Stomach (tissue), 19 donors: Measurements from ENCODE around the gene MRGPRG. TPM values are rescaled to one million over a fixed set of nuclear protein-coding genes. Genes with fewer than 3 reads are reported as not detected.
"Not testable (repeated sequence)": the region's sequence is repeated elsewhere in the genome, so short reads cannot be mapped to it uniquely, and the experiment has no call there.

ENCODE experiments used
- DNase-seq, 2 donors: peaks; one replicate each; pipeline versions ENCODE4 v3.0.0 to v3.0.0-alpha.2; 2013 to 2019
- H3K27ac ChIP-seq, 5 donors: fragments of 200-600 bp in 4 of 5; sonication (generic) in 4 of 5; one replicate each; pipeline ENCODE4 v1.5.1; 2013 to 2019; ENCODE audit warnings: mild to moderate bottlenecking in 1 of 5, moderate library complexity in 1 of 5
- H3K27me3 ChIP-seq, 3 donors: fragments of 200-600 bp; sonication (generic); one replicate each; pipeline ENCODE4 v1.5.1; 2017 to 2019; ENCODE audit warnings: mixed run types in 1 of 3
- H3K36me3 ChIP-seq, 4 donors: fragments of 200-600 bp; sonication (generic); 1 replicate in 3 of 4; 2 replicates in 1 of 4; pipeline ENCODE4 v1.5.1; 2016 to 2019
- H3K4me1 ChIP-seq, 4 donors: fragments of 200-600 bp; sonication (generic); one replicate each; pipeline ENCODE4 v1.5.1; 2016 to 2019
- H3K4me3 ChIP-seq, 4 donors: fragments of 200-600 bp; sonication (generic) in 3 of 4; one replicate each; pipeline ENCODE4 v1.5.1; 2016 to 2019; ENCODE audit warnings: mild to moderate bottlenecking in 1 of 4
- H3K9me3 ChIP-seq, 4 donors: fragments of 200-600 bp; sonication (generic); one replicate each; pipeline ENCODE4 v1.5.1; 2016 to 2019
- EP300 ChIP-seq: sonication (generic); formaldehyde crosslinking; IDR thresholded peaks from one replicate; pipeline ENCODE4 v1.6.1; 2017; ENCODE audit warnings: antibody characterized with exemption
- POLR2A ChIP-seq, 4 donors: fragments of 450-650 bp; IDR thresholded peaks; one replicate each; pipeline ENCODE4 v1.6.1; 2016; ENCODE audit warnings: antibody characterized with exemption in 4 of 4, control low read depth in 2 of 4, mild to moderate bottlenecking in 1 of 4, moderate library complexity in 1 of 4
- POLR2AphosphoS5 ChIP-seq, 3 donors: sonication (generic); formaldehyde crosslinking; IDR thresholded peaks; one replicate each; pipeline ENCODE4 v1.6.1; 2016; ENCODE audit warnings: antibody characterized with exemption in 3 of 3
- WGBS, 5 donors: extraction: QIAGEN DNeasy Blood & Tissue Kit in 3 of 5; methylation state at CpG; one replicate each; pipeline versions ENCODE4 v1.1.5 to v1.1.7; 2013 to 2018; 5-methylcytosine and 5-hydroxymethylcytosine counted together
- intact Hi-C: fragments of 100-400 bp; cut with DNase I; formaldehyde crosslinking; loops from one replicate; pipeline ENCODE4 v1.15.1; 2023; ENCODE audit warnings: low total_unique reads
- long read RNA-seq, 10 donors: transcript quantifications; one replicate each; lab custom pipeline, GENCODE V29; 2026
- polyA plus RNA-seq, 3 donors: library from polyadenylated mRNA; stranded (reverse); fragments of 200-250 nt; gene quantifications; one replicate each; pipeline ENCODE4 v1.2.3, GENCODE V29; 2013
- total RNA-seq, 5 donors: library from RNA; depleted of rRNA; stranded (reverse); fragments of >200 nt; gene quantifications; one replicate each; pipeline versions ENCODE4 v1.1.0 to v1.2.3, GENCODE V29; 2014 to 2016
- TF ChIP-seq, protein P1 (sequence below), 7 experiments: fragments of 450-650 bp in 4 of 7; fragments of 200-600 bp in 3 of 7; sonication (generic) in 3 of 7; IDR thresholded peaks; one replicate each; pipeline ENCODE4 v1.5.1; 2016 to 2019; ENCODE audit warnings: antibody characterized with exemption in 7 of 7, control low read depth in 2 of 7, mild to moderate bottlenecking in 1 of 7
- donor health status: healthy with polysubstance abuse.
- donor health status: Bipolar disorder and iron deficiency.
- donor health status: healthy.

The MRGPRG gene, protein sequence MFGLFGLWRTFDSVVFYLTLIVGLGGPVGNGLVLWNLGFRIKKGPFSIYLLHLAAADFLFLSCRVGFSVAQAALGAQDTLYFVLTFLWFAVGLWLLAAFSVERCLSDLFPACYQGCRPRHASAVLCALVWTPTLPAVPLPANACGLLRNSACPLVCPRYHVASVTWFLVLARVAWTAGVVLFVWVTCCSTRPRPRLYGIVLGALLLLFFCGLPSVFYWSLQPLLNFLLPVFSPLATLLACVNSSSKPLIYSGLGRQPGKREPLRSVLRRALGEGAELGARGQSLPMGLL
- total RNA-seq (not detected), polyA plus RNA-seq (not detected)
- long read RNA-seq, donor 1: 0 reads
- long read RNA-seq, donor 2: 0 reads
- long read RNA-seq, donor 3: 0 reads
- long read RNA-seq, donor 4: 0 reads
- long read RNA-seq, donor 5: 0 reads
- long read RNA-seq, donor 6: 0 reads
- long read RNA-seq, donor 7: 0 reads
- long read RNA-seq, donor 8: 0 reads
- long read RNA-seq, donor 9: 0 reads
- long read RNA-seq, donor 10: 0 reads

DNA sequence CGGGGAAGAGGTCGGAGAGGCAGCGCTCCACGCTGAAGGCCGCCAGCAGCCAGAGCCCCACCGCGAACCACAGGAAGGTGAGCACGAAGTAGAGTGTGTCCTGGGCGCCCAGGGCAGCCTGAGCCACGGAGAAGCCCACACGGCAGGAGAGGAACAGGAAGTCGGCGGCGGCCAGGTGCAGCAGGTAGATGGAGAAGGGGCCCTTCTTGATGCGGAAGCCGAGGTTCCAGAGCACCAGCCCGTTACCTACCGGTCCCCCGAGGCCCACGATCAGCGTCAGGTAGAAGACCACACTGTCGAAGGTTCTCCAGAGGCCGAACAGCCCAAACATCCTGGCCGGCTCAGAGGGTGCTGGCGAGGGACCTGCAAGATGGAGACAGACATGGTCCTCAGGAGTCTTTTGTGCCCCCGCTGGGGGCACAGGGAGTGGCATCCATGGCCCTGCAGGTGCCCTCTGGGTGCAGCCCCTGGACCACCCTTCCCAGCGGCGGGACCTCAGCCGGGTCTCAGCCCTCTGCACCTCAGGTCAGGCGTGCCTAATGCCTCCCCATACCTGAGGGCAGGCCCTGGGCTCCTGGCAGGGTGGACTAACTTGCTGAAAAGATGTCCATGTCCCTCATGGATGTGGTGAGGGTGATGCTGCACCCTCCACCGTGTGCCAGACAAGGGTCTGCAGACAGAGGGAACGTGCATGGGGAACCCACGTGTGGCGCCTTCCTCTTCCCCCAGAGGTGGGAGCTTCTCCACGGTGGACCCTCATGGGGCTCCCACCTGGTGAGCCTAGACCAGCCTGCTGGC, at the start of gene MRGPRG:
Gene MRGPRG (minus strand): TSS at position 331 of the 798 bp plus-strand sequence. CDS start 0 bp downstream, at position 331.
- H3K9me3 ChIP-seq: no peaks in the 10 kb centered on the region
- peak in 1 of 2 donors; percentile 21 for DNase-seq
- H3K4me1 ChIP-seq: peaks cover 0 to 6% (median 3%) of the 10 kb centered on the region in 4 donors
- 83 to 85% (median 84%) methylated on average over 31 to 35 of the region's 35 CpGs for WGBS, 5 donors
- peaks cover 0 to 95% (median 74%) of the 10 kb centered on the region in 3 donors for H3K27me3 ChIP-seq
- intact Hi-C loops: no loop called here
- H3K36me3 ChIP-seq: no peaks in the 10 kb centered on the region
- H3K27ac ChIP-seq: no peak within 1 kb of the TSS
- TF ChIP-seq, protein P1, sequence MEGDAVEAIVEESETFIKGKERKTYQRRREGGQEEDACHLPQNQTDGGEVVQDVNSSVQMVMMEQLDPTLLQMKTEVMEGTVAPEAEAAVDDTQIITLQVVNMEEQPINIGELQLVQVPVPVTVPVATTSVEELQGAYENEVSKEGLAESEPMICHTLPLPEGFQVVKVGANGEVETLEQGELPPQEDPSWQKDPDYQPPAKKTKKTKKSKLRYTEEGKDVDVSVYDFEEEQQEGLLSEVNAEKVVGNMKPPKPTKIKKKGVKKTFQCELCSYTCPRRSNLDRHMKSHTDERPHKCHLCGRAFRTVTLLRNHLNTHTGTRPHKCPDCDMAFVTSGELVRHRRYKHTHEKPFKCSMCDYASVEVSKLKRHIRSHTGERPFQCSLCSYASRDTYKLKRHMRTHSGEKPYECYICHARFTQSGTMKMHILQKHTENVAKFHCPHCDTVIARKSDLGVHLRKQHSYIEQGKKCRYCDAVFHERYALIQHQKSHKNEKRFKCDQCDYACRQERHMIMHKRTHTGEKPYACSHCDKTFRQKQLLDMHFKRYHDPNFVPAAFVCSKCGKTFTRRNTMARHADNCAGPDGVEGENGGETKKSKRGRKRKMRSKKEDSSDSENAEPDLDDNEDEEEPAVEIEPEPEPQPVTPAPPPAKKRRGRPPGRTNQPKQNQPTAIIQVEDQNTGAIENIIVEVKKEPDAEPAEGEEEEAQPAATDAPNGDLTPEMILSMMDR (IDR thresholded peaks at IDR 0.05): no peak
- TF ChIP-seq POLR2AphosphoS5 (IDR thresholded peaks at IDR 0.05) (no peak), EP300 (no peak), POLR2A (IDR thresholded peaks at IDR 0.05) (no peak)
- H3K4me3 ChIP-seq: no peak within 1 kb of the TSS

DNA sequence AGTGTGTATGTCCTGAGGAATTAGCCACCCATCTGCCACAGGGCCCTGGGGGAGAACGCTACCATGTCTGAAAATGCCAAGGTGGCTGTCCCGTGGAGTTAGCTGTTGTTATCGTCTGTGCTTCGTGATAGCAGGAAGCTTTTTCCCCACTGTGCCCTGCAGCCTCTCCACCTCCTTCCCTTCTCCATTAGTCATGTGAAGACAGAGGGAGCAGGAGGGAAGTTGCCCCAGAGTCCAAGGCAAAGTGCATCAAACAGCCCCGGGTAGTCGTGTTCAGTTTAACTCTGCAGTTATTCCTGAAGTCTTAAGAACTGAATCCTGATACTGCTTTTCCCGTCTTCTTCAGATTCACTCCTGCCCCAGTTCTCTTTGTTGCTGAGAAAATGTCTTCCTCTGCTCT, 43.9 kb upstream of the MRGPRG start:
- DNase-seq: not testable (repeated sequence)

DNA sequence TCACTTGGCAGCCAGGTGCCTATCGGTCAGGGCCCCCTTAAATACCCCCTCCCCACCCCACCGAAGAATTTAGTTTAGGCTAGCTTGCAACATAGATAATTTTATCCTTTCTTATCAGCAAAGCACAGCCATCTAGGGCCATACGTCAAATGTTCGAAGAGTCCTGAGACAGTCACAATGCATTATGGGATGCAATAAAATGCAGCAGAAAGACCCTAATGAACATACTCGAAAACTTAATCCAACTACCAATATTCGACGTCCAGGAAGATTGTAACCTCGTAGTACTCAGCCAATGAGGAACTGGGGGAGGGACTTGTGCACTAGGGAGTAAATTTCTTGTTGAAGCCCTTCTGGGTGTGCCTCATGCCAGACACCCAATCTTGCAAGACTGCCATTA, 43.2 kb upstream of the MRGPRG start:
- intact Hi-C loops, DNase-seq, H3K27me3 ChIP-seq, H3K36me3 ChIP-seq, H3K9me3 ChIP-seq, H3K4me3 ChIP-seq, H3K4me1 ChIP-seq, H3K27ac ChIP-seq: not testable (repeated sequence)
- WGBS, 5 donors: 54 to 75% (median 67%) methylated on average over 4 to 7 of the region's 8 CpGs

More for the DNA sequence above, 43.9 kb upstream of the MRGPRG start:
- H3K36me3 ChIP-seq, intact Hi-C loops, H3K27ac ChIP-seq, H3K4me3 ChIP-seq, H3K27me3 ChIP-seq, H3K9me3 ChIP-seq, H3K4me1 ChIP-seq: not testable (repeated sequence)
- WGBS, 5 donors: 49 to 64% (median 52%) methylated on average over 3 to 6 of the region's 7 CpGs

DNA sequence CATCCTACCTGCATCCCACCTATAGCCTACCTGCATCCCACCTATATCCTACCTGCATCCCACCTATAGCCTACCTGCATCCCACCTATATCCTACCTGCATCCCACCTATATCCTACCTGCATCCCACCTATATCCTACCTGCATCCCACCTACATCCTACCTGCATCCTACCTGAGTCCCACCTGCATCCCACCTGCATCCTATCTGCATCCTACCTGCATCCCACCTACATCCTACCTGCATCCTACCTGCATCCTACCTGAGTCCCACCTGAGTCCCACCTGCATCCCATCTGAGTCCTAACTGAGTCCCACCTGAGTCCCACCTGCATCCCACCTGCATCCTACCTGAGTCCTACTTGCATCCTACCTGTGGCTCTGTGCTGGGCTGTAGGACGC, 38.9 kb upstream of the MRGPRG start:
- H3K4me1 ChIP-seq, DNase-seq, H3K27ac ChIP-seq, H3K9me3 ChIP-seq, H3K4me3 ChIP-seq, intact Hi-C loops, H3K27me3 ChIP-seq, H3K36me3 ChIP-seq: not testable (repeated sequence)
- WGBS, 5 donors: 70 to 96% (median 90%) methylated on average over 1 of the region's 1 CpG

DNA sequence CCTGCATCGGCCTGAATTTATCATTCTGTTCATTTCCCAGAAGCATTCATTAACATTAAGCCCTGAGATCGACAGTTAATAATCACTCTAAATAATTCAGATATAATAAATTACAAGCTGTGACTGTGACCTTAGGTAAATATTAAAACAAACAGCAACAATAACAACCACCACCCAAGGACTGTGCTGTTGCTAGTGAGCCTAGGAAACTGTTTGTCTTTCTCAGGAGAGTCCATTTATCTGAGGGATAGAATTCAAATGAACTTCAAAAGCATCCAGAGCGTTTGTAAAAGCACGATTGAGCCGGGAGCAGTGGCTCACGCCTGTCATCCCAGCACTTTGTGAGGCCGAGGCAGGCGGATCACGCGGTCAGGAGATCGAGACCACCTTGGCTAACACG, 36.6 kb upstream of the MRGPRG start:
- 70 to 93% (median 80%) methylated on average over 2 to 5 of the region's 12 CpGs; no CpG with 5 or more reads in 1 of the 5 donors for WGBS, 5 donors
- not testable (repeated sequence) for H3K27ac ChIP-seq

DNA sequence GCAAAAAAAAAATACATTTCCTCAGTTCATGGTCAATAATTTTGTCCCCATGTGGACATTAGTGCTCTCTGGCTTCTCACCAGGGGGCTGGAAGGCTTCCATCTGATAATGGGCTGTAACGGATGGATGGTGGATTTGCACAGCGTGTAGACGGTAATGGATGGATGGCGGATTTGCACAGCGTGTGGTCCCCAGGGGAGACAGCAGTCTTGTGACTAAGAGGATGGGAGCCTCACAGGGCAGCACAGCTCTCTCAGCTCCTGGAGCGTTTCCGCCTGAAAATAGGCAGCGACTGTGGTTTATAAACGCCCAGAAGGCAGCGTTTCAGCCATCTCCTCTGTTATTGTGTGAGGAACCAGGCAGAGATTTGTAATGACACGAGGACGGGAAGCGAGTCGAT, 36.2 kb upstream of the MRGPRG start:
- H3K9me3 ChIP-seq, H3K27me3 ChIP-seq, intact Hi-C loops, H3K27ac ChIP-seq, DNase-seq, H3K4me1 ChIP-seq, H3K4me3 ChIP-seq, H3K36me3 ChIP-seq: not testable (repeated sequence)
- WGBS, 5 donors: no CpG with 5 or more reads among the region's 14 CpGs

More for the DNA sequence above, 36.6 kb upstream of the MRGPRG start:
- H3K36me3 ChIP-seq, H3K4me1 ChIP-seq, H3K27me3 ChIP-seq, DNase-seq, intact Hi-C loops, H3K9me3 ChIP-seq, H3K4me3 ChIP-seq: not testable (repeated sequence)

DNA sequence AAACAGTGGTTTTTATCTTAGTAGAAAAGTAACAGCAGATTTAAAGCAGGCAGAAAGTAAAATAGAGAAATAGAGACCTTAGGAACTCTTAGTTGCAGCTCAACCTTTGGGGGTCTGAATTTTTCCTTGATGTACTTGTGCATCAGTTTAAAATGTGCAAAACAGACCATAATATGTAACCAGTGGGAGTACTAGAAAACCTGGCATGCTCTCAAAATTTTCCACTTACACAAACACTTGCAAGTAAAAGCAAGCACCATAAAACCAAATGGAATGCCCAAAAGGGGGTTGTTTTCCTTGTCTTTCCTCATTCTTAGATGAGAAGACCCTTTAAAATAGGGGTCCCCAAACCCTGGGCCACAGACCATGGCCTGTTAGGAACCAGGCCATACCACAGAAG, 26.5 kb upstream of the MRGPRG start:
- Histone ChIP-seq H3K36me3 (no peaks in the 10 kb centered on the region), H3K4me3 (no peak overlapping the region), H3K27ac (no peak overlapping the region), H3K9me3 (no peaks in the 10 kb centered on the region), H3K4me1 (no peaks in the 10 kb centered on the region), H3K27me3 (no peaks in the 10 kb centered on the region)
- TF ChIP-seq POLR2A (IDR thresholded peaks at IDR 0.05) (no peak), EP300 (no peak), POLR2AphosphoS5 (IDR thresholded peaks at IDR 0.05) (no peak)
- TF ChIP-seq, protein P1 (IDR thresholded peaks at IDR 0.05): no peak
- no peak for DNase-seq
- intact Hi-C loops: no loop called here
